HG02840 (cell line): ENCODE measurements around the gene ASB8.
"Not testable (repeated sequence)": the region's sequence is repeated elsewhere in the genome, so short reads cannot be mapped to it uniquely, and the experiment has no call there.

Experiments used
- ATAC-seq: cut with Tn5 transposase; IDR thresholded peaks from one replicate; pipeline ENCODE4 v1.9.1; 2021; ENCODE audit warnings: mild to moderate bottlenecking, moderate library complexity, moderate number of reproducible peaks; ENCODE audit not compliant: unreplicated experiment, low FRiP score

Gene ASB8

DNA sequence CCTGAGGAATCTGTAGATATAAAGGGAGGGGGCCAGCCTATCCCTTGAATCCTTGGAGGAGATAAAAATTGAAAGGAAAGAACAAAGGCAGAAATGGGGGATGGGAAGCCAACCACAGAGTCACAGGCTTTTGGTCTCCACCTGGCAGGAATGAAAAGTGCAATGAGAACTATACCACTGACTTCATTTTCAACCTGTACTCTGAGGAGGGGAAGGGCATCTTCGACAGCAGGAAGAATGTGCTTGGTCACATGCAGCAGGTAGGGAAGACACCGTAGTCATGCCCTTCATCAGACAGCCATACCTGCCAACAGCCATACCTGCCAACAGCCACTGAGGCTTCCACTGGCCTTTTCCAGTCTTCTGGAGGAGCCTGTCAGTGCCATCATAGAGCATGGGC, 13.4 kb downstream of the ASB8 start:
- no peak for ATAC-seq

DNA sequence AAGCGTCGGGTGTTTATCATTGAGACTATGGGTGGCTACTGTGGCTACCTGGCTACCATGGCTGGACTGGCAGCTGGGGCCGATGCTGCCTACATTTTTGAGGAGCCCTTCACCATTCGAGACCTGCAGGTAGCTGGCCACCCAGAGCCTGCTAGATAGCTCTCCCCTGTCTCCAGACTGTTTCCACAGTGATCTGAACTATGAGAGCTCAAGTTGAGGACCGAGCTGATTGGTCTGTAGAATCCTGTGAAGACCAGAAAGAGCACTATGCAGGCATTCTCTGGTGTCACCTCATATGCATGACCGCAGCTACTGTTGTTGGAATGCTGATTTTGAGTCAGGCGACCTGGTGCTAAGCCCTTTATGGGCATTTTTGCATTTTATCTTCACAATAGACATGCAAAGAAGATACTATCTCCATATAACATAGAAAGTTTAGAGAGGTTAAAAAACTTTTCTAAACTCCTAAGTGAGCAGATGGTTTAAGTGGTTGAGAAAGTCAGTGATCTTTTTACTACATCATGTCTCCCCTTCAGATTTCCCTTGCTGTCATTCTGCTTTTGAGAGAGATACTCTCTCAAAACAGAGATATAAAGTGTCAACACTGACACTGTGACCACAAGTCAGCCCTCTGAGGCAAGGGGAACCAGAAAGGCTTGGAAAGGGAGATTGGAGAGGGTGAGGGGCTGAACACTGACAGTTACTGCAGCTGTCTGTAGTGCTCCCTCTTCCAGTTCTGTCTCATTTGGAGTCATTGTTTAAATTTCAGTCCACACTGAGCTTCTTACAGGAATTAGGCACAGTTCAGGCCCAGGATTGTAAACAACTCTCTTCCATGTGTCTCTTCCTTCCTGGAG, 14.3 kb downstream of the ASB8 start:
- no peak for ATAC-seq

DNA sequence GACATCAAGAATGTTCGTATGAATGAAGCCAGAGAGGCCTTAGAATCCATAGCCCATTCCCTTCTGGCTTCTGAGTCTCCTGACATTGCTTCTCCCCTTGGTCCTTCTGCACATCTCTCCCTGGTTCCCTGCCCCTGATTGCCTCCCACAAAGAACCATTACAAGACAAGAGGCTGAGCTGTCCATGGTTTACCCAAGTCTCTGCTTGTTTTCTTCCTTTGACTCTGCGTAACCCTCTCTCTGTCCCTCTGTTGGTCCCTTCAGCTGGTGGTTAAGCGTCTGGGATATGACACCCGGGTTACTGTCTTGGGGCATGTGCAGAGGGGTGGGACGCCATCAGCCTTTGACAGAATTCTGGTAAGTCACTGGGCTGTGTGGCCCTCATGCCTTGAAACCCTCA, 22.3 kb downstream of the ASB8 start:
- no peak for ATAC-seq

DNA sequence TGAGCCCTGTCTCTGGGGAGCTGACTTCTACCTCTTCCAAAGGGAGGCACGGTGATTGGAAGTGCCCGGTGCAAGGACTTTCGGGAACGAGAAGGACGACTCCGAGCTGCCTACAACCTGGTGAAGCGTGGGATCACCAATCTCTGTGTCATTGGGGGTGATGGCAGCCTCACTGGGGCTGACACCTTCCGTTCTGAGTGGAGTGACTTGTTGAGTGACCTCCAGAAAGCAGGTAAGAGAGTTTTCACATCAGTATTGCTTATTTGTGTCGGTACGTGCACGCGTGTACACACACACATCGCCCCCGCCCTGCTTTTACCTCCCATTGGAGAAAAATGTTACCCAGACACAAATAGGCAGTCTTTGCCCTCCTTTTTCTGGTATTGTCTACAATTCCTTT, 24.5 kb downstream of the ASB8 start:
- no peak for ATAC-seq

- no peak for ATAC-seq
These were observed 25.8 kb downstream of the ASB8 start for GRCh38 chr12:48131517-48131916.

GRCh38 chr12:48129376-48129775, 27.9 kb downstream of the ASB8 start:
- no peak for ATAC-seq

- ATAC-seq = no peak
These were observed 28.5 kb downstream of the ASB8 start for GRCh38 chr12:48128800-48129199.

DNA sequence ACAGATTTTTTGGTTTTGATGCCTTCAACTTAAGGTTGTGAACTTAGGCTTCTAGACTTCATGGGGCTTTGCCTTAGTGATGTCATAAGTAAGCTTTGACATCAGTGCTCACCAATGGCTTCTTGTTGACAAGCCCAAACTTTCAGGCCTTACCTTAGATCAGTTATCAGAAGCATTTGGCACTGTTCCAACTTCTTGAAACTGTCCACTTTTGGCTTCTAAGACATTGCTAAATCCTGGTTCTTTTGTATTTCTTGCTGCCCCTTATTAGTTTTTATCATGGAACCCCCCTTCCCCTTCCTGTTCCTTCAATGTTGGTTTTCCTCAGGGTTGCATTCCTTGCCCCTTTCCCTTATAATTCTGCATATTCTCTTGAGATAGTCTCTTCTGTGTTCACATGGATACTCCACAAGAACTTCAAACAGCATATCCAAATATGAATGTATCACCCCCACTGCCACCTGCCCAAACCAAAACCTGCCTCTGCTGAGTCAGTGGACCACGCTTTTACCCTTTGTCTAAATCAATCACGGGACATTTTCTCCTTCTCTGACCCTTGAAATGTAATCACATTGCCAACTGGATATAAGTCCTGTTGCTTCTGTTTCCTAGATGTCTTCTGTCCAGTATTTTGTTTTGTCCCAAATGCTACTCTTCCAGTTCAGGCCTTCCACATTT, 30.2 kb downstream of the ASB8 start:
- ATAC-seq = no peak

DNA sequence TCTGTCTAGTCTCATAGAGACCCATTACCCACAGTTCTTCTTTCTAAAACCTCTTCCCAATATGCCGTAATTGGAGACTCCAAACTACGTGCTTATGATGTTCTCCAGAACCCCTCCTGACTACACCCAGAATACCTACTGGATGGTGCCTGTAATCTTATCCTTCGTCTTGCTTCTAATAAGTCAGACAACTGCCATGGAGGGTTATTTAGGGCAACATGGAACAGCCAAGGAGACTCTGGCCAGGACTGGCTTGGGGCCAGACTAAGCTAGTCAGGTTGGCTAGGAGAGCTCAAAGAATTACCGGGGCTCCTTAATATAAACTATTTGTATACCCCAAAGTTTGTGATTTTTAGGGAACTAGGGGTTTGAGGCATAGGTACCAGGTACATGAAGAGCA, 31.3 kb downstream of the ASB8 start:
- ATAC-seq = no peak

DNA sequence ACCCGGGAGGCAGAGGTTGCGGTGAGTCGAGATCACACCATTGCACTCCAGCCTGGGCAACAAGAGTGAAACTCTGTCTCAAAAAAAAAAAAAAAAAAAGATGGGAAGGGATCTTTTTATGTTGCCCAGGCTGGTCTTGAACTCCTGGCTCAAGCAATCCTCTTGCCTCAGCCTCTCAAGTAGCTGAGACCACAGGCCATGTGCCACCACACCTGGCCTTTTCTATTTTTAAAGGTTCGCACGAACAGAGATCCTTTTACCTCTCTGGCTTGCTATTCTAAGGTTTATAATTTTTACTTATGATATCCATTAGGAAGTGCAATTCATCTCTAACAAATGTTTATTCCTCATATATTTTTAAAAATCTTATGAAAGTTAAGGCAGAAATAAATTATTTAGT, 31.8 kb downstream of the ASB8 start:
- not testable (repeated sequence) for ATAC-seq

DNA sequence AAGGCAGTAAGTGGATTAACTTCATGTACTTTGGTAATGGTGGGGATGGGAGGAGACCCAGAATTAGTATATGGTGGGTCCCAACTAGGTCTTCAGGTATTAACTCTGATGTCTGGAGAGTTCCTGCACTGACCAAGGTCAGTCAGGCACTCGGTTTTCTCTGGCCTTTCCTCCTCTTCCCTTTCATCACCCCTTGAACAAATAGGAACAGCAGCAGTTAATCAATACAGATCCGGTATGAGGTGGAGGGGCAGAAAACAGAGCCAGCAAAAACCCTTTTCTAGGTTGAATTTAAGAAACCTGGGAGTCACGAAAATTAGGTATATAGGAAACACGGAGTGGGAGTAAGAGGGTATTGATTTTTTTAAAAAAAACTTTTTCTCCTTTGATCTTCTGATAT, 34.1 kb downstream of the ASB8 start:
- ATAC-seq = no peak

GRCh38 chr12:48122065-48122834, 35.1 kb downstream of the ASB8 start:
- no peak for ATAC-seq

DNA sequence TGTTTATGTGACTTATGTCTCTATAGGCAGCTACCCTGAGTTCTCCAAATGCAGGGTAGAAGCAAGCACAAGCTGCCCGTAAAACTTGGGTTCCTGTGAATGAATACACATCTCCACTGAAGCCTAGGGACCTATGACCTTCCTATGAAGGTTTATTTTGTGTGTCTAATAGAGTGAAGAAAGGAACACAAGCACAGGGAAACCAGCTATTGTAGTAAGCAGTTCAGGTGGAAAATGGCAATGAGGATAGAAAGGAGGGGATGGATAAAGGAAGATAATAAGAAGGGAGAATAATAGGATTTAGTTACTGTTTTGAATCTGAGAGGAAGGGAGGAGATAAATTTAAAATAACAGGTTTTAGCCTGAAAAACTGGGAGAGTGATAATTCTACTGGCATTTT, 35.8 kb downstream of the ASB8 start:
- ATAC-seq = no peak

- ATAC-seq = no peak
These were observed 37.5 kb downstream of the ASB8 start for GRCh38 chr12:48119834-48120195.

DNA sequence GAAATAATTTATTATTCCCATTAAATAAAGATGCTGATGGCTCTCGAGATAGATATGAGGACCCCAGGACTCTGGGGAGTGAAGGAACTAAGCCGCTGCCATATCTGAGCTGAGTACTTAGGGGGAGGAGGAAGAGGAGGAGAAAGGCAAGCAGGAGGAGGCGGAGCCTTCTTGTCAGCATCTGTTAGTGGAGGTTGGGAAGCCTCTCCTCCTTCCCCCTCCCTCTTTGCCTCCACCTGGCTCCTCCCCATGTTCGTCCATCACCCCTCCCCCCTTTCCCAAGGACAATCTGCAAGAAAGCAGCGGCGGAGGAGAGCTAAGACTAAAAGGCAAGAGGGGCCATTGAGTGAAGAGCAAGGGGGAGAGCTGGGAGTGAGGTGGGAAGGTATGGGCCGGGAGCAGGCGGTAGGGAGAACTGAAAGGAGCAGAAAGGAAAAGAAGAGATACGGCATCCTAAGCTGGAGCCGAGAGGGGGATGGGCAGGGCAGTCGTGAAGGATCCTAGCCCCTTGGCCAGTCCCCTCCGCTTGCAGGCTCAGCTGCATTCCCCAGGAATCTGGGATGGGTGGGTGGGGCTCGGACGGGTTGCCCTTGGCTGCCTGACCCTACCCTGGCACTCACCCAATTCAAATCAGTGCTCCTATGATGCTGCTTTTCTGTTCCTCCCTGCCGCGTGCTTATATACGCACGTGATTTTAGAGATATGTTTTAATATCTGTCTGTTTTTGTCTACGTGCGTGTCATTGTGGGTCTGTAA, 38.1 kb downstream of the ASB8 start, which contains the start of gene PFKM:
TSS of gene PFKM (plus strand) at position 287 of the 756 bp plus-strand sequence. CDS start 3,411 bp downstream, outside the sequence.
- peak; percentile 97 for ATAC-seq

DNA sequence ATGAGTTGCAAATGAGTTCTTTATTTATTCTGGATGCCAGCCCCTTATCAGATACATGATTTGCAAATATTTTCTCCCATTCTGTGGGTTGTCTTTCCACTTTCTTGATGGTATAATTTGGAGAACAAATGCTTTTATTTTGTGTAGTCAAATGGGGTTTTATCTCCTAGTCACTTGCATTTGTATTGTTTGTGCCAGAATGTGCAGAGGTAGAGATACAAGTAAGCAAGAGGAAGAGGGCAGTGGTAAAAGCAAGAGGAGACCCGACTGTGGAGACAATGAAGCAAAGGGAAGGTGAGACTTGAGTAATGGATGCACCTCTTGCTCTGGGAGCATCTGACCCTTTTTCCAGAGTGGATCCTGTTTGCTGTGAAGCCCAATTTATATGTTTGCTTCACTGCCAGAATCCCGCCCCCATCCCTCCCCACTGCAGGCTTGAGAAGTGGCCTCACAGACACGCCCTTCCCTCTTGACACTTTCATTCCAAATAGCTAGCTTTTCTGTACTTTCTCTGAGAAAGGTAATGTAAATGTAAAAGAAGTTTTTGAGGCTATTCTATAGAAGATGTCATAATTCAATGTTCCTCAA, 38.9 kb downstream of the ASB8 start:
- ATAC-seq = no peak

- no peak for ATAC-seq
These were observed 41.4 kb downstream of the ASB8 start for GRCh38 chr12:48115957-48116356.

GRCh38 chr12:48111312-48111693, 46.0 kb downstream of the ASB8 start:
- ATAC-seq = not testable (repeated sequence)

DNA sequence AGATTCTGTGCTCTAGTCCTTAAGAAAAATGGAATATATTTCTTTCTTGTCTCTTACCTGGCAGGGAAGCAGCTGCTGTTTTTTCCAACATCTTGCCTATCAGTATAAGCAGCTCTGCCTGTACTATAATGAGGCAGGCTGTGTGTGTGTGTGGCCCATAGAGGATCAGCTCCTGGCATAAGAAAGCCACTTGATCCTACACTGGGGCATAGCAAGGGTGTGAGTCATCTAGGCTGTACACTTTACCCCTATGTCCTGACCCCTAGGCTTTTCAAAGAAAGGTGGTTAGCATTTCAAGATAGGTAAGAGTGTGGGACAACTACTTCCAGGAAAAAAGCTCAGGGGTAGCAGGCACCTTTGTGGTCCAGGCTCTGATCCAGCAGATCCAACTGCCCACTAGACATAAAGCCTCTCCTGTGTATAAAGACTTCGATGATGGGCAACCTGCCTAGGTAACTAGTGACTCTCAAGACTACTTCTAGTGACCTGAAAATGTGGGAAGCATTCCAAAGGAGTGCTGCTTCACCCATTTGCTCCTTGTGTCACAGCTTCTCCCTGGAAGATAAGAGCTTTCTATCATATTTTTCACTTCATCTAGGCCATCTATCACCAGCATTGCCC, 46.5 kb downstream of the ASB8 start:
- ATAC-seq = no peak

DNA sequence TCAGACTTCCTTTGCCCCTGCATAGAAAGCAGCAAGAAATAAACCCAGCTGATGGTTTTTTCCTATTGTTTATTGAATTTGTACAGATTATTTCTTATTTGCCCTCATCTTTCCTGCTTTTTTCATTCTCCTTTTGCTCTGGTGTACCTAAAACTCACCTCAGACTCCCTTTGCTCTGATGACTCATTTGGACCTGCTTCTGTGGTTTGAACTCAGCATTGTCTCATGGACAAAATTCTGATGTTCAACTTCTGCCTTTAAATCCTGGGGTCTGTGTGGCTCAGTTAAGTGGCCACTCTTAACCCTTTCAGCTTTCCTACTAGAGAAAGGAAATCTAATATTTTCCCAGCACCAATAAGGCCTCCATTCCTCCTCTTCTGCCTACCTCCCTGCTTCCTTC, 47.9 kb downstream of the ASB8 start:
- ATAC-seq = no peak
